Prostate gland (tissue), 2 donors: ENCODE results near the gene ENOX1. TPM values are rescaled to one million over a fixed set of nuclear protein-coding genes. Genes with fewer than 3 reads are reported as not detected.

Source experiments
- DNase-seq: peaks from one replicate; pipeline ENCODE4 v3.0.0-alpha.2; 2019; ENCODE audit warnings: low spot score
- H3K27ac ChIP-seq, 2 donors: fragments of 200-600 bp; sonication (generic); 2 replicates each; pipeline ENCODE4 v1.5.1; 2017 to 2019
- H3K27me3 ChIP-seq: fragments of 200-600 bp; sonication (generic); replicated peaks from 2 replicates; pipeline ENCODE4 v1.5.1; 2019; ENCODE audit not compliant: insufficient read depth
- H3K36me3 ChIP-seq, 2 donors: fragments of 200-600 bp; sonication (generic); 1 replicate in 1 of 2; 2 replicates in 1 of 2; pipeline versions ENCODE4 v1.5.1 to v1.8.1; 2017 to 2019
- H3K4me1 ChIP-seq: fragments of 200-600 bp; sonication (generic); replicated peaks from 2 replicates; pipeline ENCODE4 v1.5.1; 2019
- H3K4me3 ChIP-seq, 2 donors: fragments of 200-600 bp; sonication (generic); 2 replicates each; pipeline ENCODE4 v1.5.1; 2017 to 2019
- H3K9me3 ChIP-seq: fragments of 200-600 bp; sonication (generic); 2 replicates; pipeline ENCODE4 v1.5.1; 2017
- CTCF ChIP-seq, 4 experiments: fragments of 200-600 bp in 2 of 4; fragments of 450-650 bp in 2 of 4; sonication (generic) in 2 of 4; IDR thresholded peaks; 1 replicate in 3 of 4; 2 replicates in 1 of 4; pipeline ENCODE4 v1.5.1; 2016 to 2019; ENCODE audit warnings: antibody characterized with exemption in 4 of 4, mild to moderate bottlenecking in 2 of 4, moderate library complexity in 2 of 4
- POLR2A ChIP-seq: fragments of 450-650 bp; IDR thresholded peaks from one replicate; pipeline ENCODE4 v1.6.1; 2016; ENCODE audit warnings: antibody characterized with exemption, mild to moderate bottlenecking
- POLR2AphosphoS5 ChIP-seq: sonication (generic); formaldehyde crosslinking; IDR thresholded peaks from one replicate; pipeline ENCODE4 v1.6.1; 2017; ENCODE audit warnings: antibody characterized with exemption
- WGBS: methylation state at CpG from one replicate; pipeline ENCODE4 v1.1.5; 2018; 5-methylcytosine and 5-hydroxymethylcytosine counted together
- intact Hi-C: fragments of 100-400 bp; cut with DNase I; formaldehyde crosslinking; loops from one replicate; pipeline ENCODE4 v1.14.2; 2022
- total RNA-seq, 2 donors: library from RNA; depleted of rRNA; stranded (reverse); fragments of >200 nt; gene quantifications; one replicate each; pipeline ENCODE4 v1.1.0, GENCODE V29; 2016

The ENOX1 gene
- total RNA-seq, 2 donors from 2014 or later, result 4.5 to 5.3 TPM

GRCh38 chr13:43684963-43685725, 101.6 kb downstream of the ENOX1 start:
- Histone ChIP-seq H3K9me3 (no peaks in the 10 kb centered on the region), H3K27ac (no peak overlapping the region), H3K27me3 (no peaks in the 10 kb centered on the region), H3K4me1 (no peaks in the 10 kb centered on the region), H3K4me3 (no peak overlapping the region), H3K36me3 (no peaks in the 10 kb centered on the region)
- intact Hi-C loops, result no loop called here
- 87% methylated on average over 9 of the region's 9 CpGs for WGBS
- no peak for DNase-seq
- TF ChIP-seq CTCF (IDR thresholded peaks at IDR 0.05) (no peak), POLR2A (no peak)

- H3K4me3 ChIP-seq, result no peak overlapping the region
- H3K9me3 ChIP-seq, result no peaks in the 10 kb centered on the region
- no peak for TF ChIP-seq POLR2A
- DNase-seq, result no peak
- H3K36me3 ChIP-seq, result no peaks in the 10 kb centered on the region
- 26% methylated on average over 2 of the region's 2 CpGs for WGBS
- no peaks in the 10 kb centered on the region for H3K27me3 ChIP-seq
- no peaks in the 10 kb centered on the region for H3K4me1 ChIP-seq
- H3K27ac ChIP-seq, result peak overlapping the region in 1 of 2 donors; percentile 18
- intact Hi-C loops, result no loop called here
Measured at GRCh38 chr13:43682701-43683100, 104.1 kb downstream of the ENOX1 start.

GRCh38 chr13:43676320-43676719, 110.5 kb downstream of the ENOX1 start:
- Histone ChIP-seq H3K36me3 (no peaks in the 10 kb centered on the region), H3K27me3 (no peaks in the 10 kb centered on the region), H3K9me3 (no peaks in the 10 kb centered on the region), H3K4me1 (no peaks in the 10 kb centered on the region), H3K4me3 (no peak overlapping the region), H3K27ac (no peak overlapping the region)
- intact Hi-C loops, result no loop called here
- DNase-seq, result no peak
- 96% methylated on average over 1 of the region's 1 CpG for WGBS
- no peak for TF ChIP-seq POLR2AphosphoS5
- no peak for TF ChIP-seq POLR2A
- TF ChIP-seq CTCF (IDR thresholded peaks at IDR 0.05), result no peak

GRCh38 chr13:43675577-43675976, 111.2 kb downstream of the ENOX1 start:
- TF ChIP-seq CTCF (IDR thresholded peaks at IDR 0.05), result no peak
- no peak for TF ChIP-seq POLR2AphosphoS5
- TF ChIP-seq POLR2A, result no peak
- Histone ChIP-seq H3K36me3 (no peaks in the 10 kb centered on the region), H3K4me3 (no peak overlapping the region), H3K27me3 (no peaks in the 10 kb centered on the region), H3K4me1 (no peaks in the 10 kb centered on the region), H3K27ac (no peak overlapping the region), H3K9me3 (no peaks in the 10 kb centered on the region)
- intact Hi-C loops, result no loop called here
- no peak for DNase-seq
- WGBS, result 79% methylated on average over 6 of the region's 6 CpGs

GRCh38 chr13:43669964-43670363, 116.8 kb downstream of the ENOX1 start:
- Histone ChIP-seq H3K27me3 (no peaks in the 10 kb centered on the region), H3K4me1 (peaks cover 7% of the 10 kb centered on the region), H3K36me3 (no peaks in the 10 kb centered on the region), H3K9me3 (no peaks in the 10 kb centered on the region), H3K27ac (no peak overlapping the region), H3K4me3 (no peak overlapping the region)
- TF ChIP-seq POLR2AphosphoS5 (no peak), CTCF (IDR thresholded peaks at IDR 0.05) (no peak), POLR2A (no peak)
- intact Hi-C loops, result no loop called here
- DNase-seq, result no peak
- WGBS, result 88% methylated on average over 3 of the region's 3 CpGs
